Stimulated activated CD8-positive, alpha-beta memory T cell treated with anti-CD3 and anti-CD28 coated beads, Interleukin-4, amount 100 ng/mL, for 1 hour (primary cell): ENCODE measurements around the gene PNMA6E.
"Not testable (repeated sequence)": the region's sequence is repeated elsewhere in the genome, so short reads cannot be mapped to it uniquely, and the experiment has no call there.

Source experiments
- DNase-seq, 2 donors: peaks; one replicate each; pipeline ENCODE4 v3.0.0-alpha.2; 2020; ENCODE audit warnings: low read depth in 2 of 2, low spot score in 1 of 2

PNMA6E gene

DNA sequence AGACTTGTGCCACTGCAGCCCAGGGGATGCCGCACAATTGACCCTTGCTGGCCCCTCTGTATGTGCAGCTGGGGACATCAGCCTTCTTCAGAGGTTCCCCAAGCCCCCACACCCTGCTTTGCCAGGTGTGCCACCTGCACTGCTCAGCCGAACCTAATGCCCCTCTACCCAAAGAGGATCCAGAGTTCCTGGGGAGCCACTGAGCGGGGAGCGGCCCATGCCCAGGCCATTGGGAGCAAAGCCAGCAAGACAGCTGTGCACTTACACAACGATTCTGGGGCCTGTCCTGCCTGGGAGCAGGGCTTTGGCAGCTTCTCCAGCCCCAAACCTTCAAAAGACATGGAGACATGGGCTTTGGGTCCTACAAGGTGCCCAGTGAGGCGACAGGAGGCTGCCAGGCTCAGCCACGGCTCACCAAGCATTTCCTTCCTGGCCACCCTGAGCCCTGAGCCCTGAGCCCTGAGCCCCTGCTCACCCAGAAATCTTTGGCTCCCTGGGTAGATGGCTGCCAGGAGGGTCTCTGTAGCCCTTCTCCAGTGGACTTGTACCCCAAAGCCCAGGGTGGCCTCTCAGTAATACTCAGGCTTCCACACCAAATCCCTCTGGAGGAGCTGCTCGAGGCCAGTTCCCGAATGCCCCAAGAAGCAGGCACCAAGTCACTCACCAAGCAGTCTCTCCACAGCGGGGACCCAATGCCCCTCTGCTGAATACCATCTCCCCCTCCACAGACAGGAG is 13.0 kb downstream of the PNMA6E start:
- DNase-seq, result no peak

DNA sequence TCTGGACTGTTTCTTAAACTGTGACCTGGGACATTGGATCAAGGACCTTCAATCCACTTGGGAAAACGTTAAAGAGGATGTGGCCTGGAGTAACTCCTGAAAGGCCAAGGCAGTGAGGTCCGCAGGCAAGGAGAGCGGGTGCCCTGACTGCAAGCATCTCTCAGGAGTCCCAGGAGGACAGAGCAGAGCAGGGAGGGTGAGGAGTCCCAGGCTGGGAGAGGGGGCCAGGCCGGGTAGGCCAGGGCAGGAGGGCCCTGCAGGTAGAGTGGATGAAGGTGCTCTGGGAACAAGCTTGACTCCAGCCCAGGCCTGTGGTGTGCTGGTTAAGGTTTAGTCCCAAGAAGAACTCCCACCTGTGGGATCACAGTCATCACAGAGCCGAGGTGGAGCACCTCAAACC is 13.8 kb downstream of the PNMA6E start:
- DNase-seq, result no peak

DNA sequence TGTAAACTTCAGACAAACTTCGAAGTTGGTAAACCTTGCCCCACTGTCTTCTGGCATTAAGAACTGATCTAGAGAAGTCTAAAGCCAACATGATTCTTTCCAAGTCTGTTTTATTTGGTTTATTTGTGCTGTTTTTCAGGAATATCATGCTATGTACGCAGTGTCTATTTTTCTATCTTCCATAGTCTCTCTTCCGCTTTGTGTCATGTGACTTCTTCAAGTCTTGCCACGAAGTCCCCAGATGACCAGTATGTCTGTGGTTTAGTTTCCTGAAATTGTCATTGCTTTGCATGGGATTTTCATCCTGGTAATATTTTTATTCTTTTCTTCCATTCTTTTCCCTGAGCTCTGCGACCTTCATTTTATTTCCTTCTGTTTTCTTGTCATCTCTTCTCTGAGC is 15.1 kb downstream of the PNMA6E start:
- no peak for DNase-seq

- not testable (repeated sequence) for DNase-seq
Observed at GRCh38 chrX:153384973-153385372, 16.2 kb downstream of the PNMA6E start.

GRCh38 chrX:153384390-153384789 is 16.8 kb downstream of the PNMA6E start:
- no peak for DNase-seq

GRCh38 chrX:153382563-153383482 is 18.3 kb downstream of the PNMA6E start:
- no peak for DNase-seq

GRCh38 chrX:153381684-153382532 is 19.2 kb downstream of the PNMA6E start:
- no peak for DNase-seq

DNA sequence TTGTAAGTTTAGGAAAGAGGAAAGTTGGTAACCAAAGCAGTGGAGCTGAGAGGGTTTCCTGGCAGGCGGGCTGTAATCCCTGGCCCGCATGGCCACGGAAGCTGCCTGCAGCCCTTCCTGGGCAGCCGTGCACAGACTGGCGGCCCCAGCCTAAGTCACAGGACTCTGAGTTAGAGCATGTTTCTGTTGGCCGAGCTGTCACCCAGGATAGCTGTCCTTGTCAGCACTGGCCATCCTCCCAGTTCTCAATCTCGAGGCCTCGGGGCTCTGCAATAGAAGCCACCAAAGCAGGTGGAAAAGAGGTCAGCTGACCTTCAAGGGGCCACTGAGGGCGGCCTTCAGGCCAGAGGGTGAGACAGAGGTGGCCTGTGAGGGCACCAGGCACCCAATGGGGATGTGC is 20.5 kb downstream of the PNMA6E start:
- DNase-seq, result no peak

DNA sequence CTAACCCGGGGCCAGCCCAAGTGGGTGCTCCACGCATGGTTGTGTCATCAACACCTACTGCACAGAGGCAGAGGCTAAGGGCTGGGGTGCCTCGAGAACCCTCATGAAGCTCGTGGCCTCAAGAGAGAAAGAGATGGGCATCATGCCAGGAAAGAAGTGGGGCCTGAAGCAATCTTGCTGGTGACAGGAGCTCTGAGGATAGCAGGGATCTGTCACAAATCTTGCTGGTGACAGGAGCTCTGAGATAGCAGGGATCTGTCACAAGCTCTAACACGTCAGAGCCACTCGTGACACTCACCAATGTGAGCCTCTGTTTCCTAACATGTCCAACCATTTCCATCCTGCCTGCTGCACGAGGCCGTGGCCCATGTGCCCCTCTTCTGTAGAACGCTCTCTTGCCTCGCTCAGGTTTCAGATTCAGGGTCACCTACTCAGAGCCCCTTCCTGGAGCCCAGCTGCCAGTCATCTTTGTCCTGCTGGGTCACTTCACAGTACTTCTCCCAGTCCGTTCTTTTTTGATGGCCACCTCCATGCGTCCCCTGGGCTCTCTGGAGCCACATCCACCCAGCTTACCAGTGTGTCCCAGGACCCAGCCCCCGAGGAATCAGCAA is 21.1 kb downstream of the PNMA6E start:
- DNase-seq, result no peak

DNA sequence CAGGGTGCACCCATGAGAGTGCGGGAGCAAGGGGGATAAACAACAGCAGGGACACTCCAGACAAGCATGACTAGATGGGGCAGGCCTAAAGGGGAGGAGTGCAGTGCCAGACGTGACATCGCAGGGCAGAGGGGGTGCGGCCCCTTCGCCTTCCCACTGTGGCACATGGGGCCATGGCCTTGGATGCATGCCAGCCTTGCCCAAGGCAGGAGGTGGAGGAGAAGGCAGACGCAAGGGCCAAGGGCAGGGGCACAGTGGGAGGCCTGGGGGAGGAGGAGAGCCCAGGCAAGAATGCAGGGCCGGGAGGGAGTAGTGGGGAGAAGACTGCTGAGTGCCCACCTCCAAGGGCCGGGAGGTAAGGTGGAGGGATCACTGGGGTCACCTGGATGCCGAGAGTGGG is 21.6 kb downstream of the PNMA6E start:
- DNase-seq, result no peak

DNA sequence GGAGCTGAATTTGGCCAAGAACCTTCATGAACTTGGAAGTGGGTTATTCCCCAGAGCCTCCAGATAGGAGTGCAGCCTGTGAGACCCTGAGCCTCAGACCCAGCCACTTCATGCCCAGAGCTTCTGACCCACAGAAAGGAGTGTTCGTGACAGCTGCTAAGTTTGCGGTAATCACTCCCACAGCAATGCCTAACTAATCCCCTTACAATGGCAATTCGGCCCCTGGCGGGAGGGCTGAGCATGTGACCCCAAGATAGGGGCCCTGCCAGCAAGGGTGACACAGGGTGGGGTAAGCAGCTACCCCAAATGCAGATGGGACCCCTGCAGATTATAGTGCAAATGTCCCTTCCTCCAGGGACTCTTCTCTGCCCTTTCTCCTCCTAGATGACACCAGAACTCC is 22.5 kb downstream of the PNMA6E start:
- DNase-seq, result no peak

GRCh38 chrX:153377727-153378126 is 23.4 kb downstream of the PNMA6E start:
- DNase-seq, result no peak

GRCh38 chrX:153375571-153375970 is 25.6 kb downstream of the PNMA6E start:
- no peak for DNase-seq

DNA sequence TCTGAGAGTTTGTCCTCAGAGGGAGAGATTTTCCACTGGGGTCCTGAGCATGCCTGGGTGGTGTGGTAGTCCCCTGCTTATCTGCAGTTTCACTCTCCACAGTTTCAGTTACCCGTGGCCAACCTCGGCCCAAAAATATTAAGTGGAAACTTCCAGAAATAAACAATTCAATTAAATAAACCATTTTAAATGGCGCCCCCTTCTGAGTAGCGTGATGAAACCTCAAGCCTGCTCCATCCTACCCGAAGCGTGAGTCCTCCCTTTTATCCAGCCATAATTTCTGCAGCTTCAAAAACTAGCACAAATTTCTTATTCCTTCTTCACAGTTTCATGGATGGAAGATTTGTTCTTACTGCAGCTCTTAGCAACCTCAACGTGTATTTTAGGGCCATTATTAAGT is 26.7 kb downstream of the PNMA6E start:
- DNase-seq, result no peak

DNA sequence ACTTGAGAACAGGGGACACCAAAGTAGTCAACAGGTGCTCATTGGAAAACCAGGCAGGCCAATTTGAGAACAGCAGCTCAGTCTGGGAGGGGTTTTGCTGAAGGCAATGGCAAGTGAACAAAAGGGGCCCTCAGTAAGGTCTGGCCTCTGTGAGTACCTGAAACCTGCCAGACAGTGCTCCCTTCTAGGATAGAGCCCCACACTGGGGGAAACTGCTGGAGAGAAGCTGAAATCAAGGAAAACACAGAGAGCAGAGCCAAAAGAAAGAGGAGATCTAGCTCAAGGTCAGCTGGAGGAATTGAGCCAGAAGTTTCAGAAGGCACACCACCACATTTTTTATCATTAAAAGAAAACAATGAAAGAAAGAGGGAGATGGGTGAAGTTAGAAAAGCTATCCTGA is 28.2 kb downstream of the PNMA6E start:
- DNase-seq, result no peak

GRCh38 chrX:153371256-153371655 is 29.9 kb downstream of the PNMA6E start:
- DNase-seq, result no peak

- DNase-seq, result no peak
Observed at GRCh38 chrX:153370293-153371055, 30.7 kb downstream of the PNMA6E start.

DNA sequence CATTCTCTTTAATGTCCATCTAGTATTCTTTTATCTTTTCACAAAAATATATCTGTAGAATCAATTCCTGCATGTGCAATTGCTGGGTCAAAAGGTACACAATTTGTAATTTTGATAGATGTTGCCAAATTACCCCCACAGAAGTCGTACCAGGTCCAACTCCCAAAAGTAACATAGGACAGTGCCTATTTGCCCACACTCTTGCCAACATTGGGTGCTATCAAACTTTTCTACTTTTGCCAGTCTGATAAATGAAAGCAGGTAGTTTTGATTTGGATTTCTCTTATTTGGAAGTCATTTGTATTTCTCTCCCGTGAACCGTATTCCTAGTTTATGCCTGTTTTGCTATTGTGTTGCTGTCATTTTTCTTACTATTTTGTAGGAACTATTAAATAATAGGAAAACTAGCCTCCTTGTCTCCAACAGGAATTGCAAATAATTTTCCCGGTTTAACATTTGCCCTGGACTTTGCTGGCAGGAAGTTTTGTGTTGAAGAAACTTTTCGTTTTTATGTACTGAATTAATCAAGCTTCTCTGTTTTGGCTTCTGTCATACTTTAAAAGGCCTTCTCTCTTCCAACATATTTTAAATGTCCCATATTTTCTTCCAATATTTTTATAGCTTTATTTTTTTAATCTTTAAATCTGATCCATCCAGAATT is 34.1 kb downstream of the PNMA6E start:
- no peak for DNase-seq

GRCh38 chrX:153366119-153366518 is 35.0 kb downstream of the PNMA6E start:
- DNase-seq, result no peak

- no peak for DNase-seq
Observed at GRCh38 chrX:153365670-153366069, 35.5 kb downstream of the PNMA6E start.
